K562 treated with DMSO at 1 percent for 12 hours (cell line): ENCODE data around the gene ARRDC5. TPM values are rescaled to one million over a fixed set of nuclear protein-coding genes. Genes with fewer than 3 reads are reported as not detected.

Experiments used
- total RNA-seq: library from RNA; unstranded; fragments of 300-600 nt; gene quantifications from 2 replicates; pipeline ENCODE4 v1.2.3, GENCODE V29; 2022; ENCODE audit not compliant: insufficient read depth

The ARRDC5 gene
- not detected in 2 replicates for total RNA-seq

GRCh38 chr19:4902796-4903195, at the start of gene ARRDC5:
Gene ARRDC5, minus strand, starts transcription at chr19:4902896. Its CDS starts 71 bp downstream, at chr19:4902825.

GRCh38 chr19:4909156-4909896, 6.6 kb upstream of the ARRDC5 start, which contains the start of gene UHRF1:
Gene UHRF1, plus strand, starts transcription at chr19:4909501. Its CDS starts 1,385 bp downstream, at chr19:4910886.

GRCh38 chr19:4867534-4868285, 35.0 kb downstream of the ARRDC5 start, which contains the start of gene PLIN3:
Gene PLIN3, minus strand, starts transcription at chr19:4867667. Its CDS starts 6,273 bp downstream, at chr19:4861394.

Other genes starting within 250 kb of the ARRDC5 start
- gene MYDGF, start 232.6 kb downstream of the ARRDC5 start, total RNA-seq = 289 and 338 TPM in 2 replicates
- 21.4 and 59.0 TPM in 2 replicates for gene DPP9, start 179.1 kb downstream of the ARRDC5 start, total RNA-seq
- 1.7 and 4.1 TPM in 2 replicates for gene FEM1A, start 111.2 kb downstream of the ARRDC5 start, total RNA-seq
- 6.3 and 12.2 TPM in 2 replicates for gene TICAM1, start 71.2 kb downstream of the ARRDC5 start, total RNA-seq
- 99.2 and 99.6 TPM in 2 replicates for gene PLIN3, start 35.2 kb downstream of the ARRDC5 start, total RNA-seq
- 14.8 and 30.4 TPM in 2 replicates for gene UHRF1, start 6.6 kb upstream of the ARRDC5 start, total RNA-seq
- 17.0 and 34.0 TPM in 2 replicates for gene KDM4B, start 66.2 kb upstream of the ARRDC5 start, total RNA-seq